HUES64 (cell line): ENCODE results near the gene ATIC.

Experiments used
- H3K27ac ChIP-seq: 2 replicates; pipeline ENCODE4 v1.7.0; 2013; ENCODE audit warnings: low read depth, low read length, inconsistent platforms
- H3K27me3 ChIP-seq: 2 replicates; pipeline ENCODE4 v1.6.1; 2013; ENCODE audit warnings: mild to moderate bottlenecking, low read length; ENCODE audit not compliant: insufficient read depth
- H3K36me3 ChIP-seq: 2 replicates; pipeline ENCODE4 v1.6.1; 2013; ENCODE audit warnings: mild to moderate bottlenecking, low read length; ENCODE audit not compliant: insufficient read depth
- H3K4me1 ChIP-seq: 2 replicates; pipeline ENCODE4 v1.6.1; 2013; ENCODE audit warnings: mild to moderate bottlenecking, low read length, moderate library complexity; ENCODE audit not compliant: insufficient read depth
- H3K4me3 ChIP-seq: 2 replicates; pipeline ENCODE4 v1.5.1; 2013; ENCODE audit warnings: mild to moderate bottlenecking, low read length, moderate library complexity
- H3K9ac ChIP-seq: 2 replicates; pipeline ENCODE4 v1.6.1; 2013; ENCODE audit warnings: mild to moderate bottlenecking, low read depth, low read length
- H3K9me3 ChIP-seq: 2 replicates; pipeline ENCODE4 v1.6.1; 2013; ENCODE audit warnings: low read depth, low read length; ENCODE audit not compliant: insufficient read depth
- WGBS: fragments of 150-250, 120-280 bp; methylation state at CpG from one replicate; pipeline ENCODE4 v1.1.7; 2013; ENCODE audit warnings: missing lambda C conversion rate; 5-methylcytosine and 5-hydroxymethylcytosine counted together

ATIC gene

DNA sequence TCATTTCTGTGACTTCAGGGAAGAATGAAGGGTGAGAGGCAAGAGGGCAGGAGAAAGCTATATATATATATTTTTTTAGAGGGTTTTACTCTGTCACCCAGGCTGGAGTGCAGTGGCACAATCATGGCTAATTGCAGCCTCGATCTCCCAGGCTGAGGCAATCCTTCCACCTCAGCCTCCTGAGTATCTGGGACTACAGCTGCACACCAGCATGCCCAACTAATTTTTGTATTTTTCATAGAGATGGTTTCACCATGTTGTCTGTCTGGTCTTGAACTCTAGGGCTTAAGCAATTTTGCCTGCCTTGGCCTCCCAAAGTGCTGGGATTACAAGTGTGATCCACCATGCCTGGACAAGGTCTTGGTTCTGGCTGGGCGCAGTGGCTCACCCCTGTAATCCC is 3.4 kb downstream of the ATIC start:
- Histone ChIP-seq H3K9ac (no peak overlapping the region), H3K4me3 (no peak overlapping the region), H3K27me3 (no peaks in the 10 kb centered on the region), H3K27ac (no peak overlapping the region), H3K9me3 (no peaks in the 10 kb centered on the region), H3K36me3 (peaks cover 74% of the 10 kb centered on the region), H3K4me1 (peaks cover 7% of the 10 kb centered on the region; the same call in 1 of the 2 replicates)
- WGBS, result 100% methylated on average over 2 of the region's 2 CpGs

DNA sequence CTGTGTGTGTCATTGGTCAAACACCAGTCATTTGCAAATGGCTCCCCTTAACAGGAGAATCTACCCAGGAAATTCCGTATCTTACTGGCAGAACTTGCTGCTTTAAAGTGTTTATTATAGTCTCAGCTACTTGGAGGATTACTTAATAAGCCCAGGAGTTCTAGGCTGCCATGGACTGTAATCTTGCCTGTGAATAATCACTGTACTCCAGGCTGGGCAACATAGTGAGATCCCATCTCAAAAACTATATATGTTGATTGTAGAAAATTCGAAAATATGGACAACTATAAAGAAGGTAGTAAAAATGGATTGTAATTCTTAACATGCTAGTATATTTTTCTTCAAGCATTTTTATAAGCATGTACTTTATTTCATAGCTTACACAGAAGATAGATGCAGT is 4.5 kb downstream of the ATIC start:
- Histone ChIP-seq H3K4me3 (no peak overlapping the region), H3K27me3 (no peaks in the 10 kb centered on the region), H3K9me3 (no peaks in the 10 kb centered on the region), H3K9ac (no peak overlapping the region), H3K4me1 (peaks cover 7% of the 10 kb centered on the region; the same call in 1 of the 2 replicates), H3K36me3 (peaks cover 84% of the 10 kb centered on the region), H3K27ac (no peak overlapping the region)
- WGBS, result 100% methylated on average over 1 of the region's 2 CpGs

DNA sequence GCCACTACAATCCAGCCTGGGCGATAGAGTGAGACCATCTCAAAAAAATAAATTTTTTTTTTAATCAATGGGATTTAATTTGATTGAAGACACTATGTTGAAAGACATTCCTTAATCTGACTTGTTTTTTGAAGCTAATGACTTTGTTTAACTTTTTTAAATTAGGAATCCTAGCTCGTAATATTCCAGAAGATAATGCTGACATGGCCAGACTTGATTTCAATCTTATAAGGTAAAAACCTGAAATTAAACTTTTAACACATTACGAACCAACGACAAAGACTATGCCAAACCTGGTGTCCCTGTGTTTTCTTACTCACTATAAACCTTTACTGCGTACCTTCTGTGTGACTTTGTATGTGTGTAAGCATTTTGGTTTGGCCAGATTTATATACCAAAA is 7.6 kb downstream of the ATIC start:
- Histone ChIP-seq H3K27ac (no peak overlapping the region), H3K36me3 (peaks cover 90% of the 10 kb centered on the region), H3K27me3 (no peaks in the 10 kb centered on the region), H3K9me3 (no peaks in the 10 kb centered on the region), H3K4me1 (no peaks in the 10 kb centered on the region), H3K4me3 (no peak overlapping the region), H3K9ac (no peak overlapping the region)
- 95% methylated on average over 4 of the region's 5 CpGs for WGBS

DNA sequence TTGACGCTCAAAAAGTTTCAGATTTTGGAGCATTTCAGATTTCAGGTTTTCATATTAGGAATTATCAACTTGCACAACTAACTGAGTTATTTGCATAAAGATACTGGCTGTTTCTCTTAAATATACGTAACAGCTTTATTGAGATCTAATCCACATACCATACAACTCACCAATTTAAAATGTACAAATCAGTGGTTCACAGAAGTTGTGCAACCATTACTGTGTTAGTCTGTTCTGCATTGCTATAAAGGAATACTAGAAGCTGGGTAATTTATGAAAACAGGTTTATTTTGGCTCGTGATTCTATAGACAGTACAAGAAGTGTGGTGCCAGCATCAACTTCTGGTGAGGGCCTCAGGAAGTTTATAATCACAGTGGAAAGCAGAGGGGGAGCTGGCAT is 8.2 kb downstream of the ATIC start:
- 94% methylated on average over 3 of the region's 3 CpGs for WGBS
- Histone ChIP-seq H3K9me3 (no peaks in the 10 kb centered on the region), H3K36me3 (peaks cover 90% of the 10 kb centered on the region), H3K9ac (no peak overlapping the region), H3K4me1 (no peaks in the 10 kb centered on the region), H3K4me3 (no peak overlapping the region), H3K27me3 (no peaks in the 10 kb centered on the region), H3K27ac (no peak overlapping the region)

DNA sequence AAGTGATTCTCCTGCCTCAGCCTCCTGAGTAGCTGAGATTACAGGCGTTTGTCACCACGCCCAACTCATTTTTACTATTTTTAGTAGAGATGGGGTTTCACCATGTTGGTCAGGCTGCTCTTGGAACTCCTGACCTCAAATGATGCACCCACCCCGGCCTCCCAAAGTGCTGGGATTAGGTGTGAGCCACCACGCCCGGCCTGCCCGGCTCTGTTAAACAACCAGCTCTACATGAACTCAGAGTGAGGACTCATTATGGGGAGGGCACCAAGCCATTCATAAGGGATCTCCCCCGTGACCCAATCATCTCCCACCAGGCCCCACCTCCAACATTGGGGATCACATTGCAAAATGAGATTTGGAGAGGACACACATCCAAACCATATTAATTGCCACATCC is 8.8 kb downstream of the ATIC start:
- H3K36me3 ChIP-seq, result peaks cover 90% of the 10 kb centered on the region
- no peaks in the 10 kb centered on the region for H3K9me3 ChIP-seq
- 95% methylated on average over 7 of the region's 7 CpGs for WGBS

DNA sequence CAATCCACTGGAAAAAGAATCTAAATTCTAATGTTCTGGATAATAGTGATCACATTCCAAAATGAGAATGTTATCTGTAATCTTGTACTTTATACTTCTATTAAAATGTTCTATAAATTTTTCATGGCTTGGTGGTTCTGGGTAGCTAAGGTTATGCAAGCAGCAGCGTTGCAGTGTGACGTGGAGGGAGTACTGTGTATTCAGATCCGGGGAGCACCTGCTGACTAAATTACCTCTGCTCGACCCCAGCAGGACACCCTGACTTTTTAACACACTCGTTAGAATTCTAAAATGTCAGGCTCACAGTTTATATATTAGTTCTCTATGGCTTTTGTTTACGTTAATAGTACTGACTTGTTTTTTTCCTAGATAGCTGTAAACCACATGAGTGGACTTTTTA is 13.0 kb downstream of the ATIC start:
- H3K27ac ChIP-seq, result no peak overlapping the region
- H3K9ac ChIP-seq, result no peak overlapping the region
- H3K4me1 ChIP-seq, result no peaks in the 10 kb centered on the region
- no peaks in the 10 kb centered on the region for H3K27me3 ChIP-seq
- no peak overlapping the region for H3K4me3 ChIP-seq
- H3K36me3 ChIP-seq, result peaks cover 89% of the 10 kb centered on the region
- no peaks in the 10 kb centered on the region for H3K9me3 ChIP-seq
- 91% methylated on average over 6 of the region's 6 CpGs for WGBS

More for the DNA sequence above, 8.8 kb downstream of the ATIC start:
- Histone ChIP-seq H3K4me3 (no peak overlapping the region), H3K27me3 (no peaks in the 10 kb centered on the region), H3K27ac (no peak overlapping the region), H3K4me1 (no peaks in the 10 kb centered on the region), H3K9ac (no peak overlapping the region)

DNA sequence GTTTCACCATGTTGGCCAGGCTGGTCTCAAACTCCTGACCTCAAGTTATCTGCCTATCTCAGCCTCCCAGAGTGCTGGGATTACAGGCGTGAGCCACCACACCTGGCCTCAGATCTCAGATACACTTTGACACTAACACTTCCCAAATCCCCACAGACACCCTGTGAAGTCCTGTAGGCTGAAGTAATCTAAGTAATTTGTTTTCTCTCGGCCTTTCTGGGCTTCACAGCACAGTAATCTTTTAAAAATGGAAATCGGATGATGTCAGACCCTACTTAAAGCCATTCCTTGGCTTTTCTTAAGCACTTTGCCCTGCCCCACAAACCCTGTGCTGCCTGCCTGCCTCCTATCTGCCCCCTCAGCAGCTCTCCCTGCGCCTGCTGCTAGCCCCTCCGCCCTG is 16.2 kb downstream of the ATIC start:
- Histone ChIP-seq H3K9ac (no peak overlapping the region; the same call in 1 of the 2 replicates), H3K9me3 (no peaks in the 10 kb centered on the region), H3K4me1 (no peaks in the 10 kb centered on the region), H3K27ac (no peak overlapping the region), H3K4me3 (no peak overlapping the region), H3K36me3 (peaks cover 94% of the 10 kb centered on the region), H3K27me3 (no peaks in the 10 kb centered on the region)
- WGBS, result 91% methylated on average over 5 of the region's 5 CpGs

DNA sequence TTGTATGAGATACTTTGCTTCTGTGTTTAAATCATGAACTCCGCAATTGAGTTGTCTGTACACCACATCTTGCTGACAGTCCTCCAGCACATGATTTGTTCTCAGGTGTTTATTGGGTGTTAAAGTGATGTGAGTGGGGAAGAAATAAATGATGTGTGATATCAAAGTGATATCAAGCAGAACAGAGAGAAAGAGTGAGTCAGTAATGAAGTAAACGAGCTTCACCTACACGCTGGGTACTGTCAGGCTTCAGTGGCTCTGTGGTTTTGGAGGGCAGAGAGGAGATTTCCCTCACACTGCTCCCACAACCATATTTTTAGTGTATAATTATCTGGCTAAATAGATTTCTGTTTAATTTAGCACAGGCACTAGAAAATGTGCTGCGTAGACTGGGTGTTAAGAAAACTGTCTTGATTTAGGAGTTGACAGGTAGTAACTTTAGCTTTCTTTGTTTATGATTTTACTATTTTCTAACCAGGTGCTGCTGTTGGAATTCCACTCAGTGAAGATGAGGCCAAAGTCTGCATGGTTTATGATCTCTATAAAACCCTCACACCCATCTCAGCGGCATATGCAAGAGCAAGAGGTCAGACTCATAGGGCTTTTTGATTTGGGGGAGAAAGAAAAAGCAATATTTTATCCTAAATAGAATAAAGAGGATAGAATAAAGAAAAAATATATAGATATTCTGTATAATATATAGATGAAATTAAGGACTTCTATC is 21.2 kb downstream of the ATIC start:
- over 99% methylated on average over 4 of the region's 5 CpGs for WGBS
- Histone ChIP-seq H3K9me3 (no peaks in the 10 kb centered on the region), H3K36me3 (peaks cover 99% of the 10 kb centered on the region)

DNA sequence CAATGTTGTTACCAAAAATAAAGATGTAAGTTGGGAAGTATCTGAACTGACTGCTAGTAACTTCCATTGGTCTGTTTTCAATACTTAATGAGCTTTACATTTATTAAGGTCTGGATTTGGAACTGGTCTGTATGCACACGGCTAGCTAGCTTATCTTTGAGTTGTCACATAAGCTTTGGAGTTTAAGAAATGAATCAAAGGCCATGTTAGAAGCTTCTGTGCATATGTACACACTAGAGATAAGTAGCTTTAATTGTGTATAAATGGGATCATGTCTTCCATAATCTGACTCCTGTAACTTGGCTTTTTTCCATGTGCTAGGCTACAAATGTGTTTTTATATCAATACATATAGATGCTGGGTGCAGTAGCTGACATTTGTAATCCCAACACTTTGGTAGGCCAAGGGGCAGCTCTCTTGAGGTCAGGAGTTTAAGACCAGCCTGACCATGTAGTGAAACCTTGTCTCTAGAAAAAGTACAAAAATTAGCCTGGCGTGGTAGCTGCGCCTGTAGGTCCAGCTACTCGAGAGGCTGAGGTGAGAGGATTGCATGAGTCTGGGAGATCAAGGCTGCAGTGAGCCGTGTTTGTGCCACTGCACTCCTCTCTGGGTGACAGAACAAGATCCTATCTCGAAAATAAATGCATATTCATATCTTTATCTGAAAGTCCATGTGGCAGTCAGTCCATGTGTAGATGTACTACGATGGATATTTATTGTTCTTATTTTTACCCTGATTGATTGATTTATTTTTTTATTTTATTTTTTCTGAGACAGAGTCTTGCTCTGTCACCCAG is 27.2 kb downstream of the ATIC start:
- Histone ChIP-seq H3K9ac (no peak overlapping the region), H3K4me1 (no peaks in the 10 kb centered on the region), H3K27ac (no peak overlapping the region), H3K27me3 (no peaks in the 10 kb centered on the region), H3K36me3 (peaks cover 98% of the 10 kb centered on the region), H3K4me3 (no peak overlapping the region), H3K9me3 (no peaks in the 10 kb centered on the region)
- WGBS, result 98% methylated on average over 7 of the region's 7 CpGs

More for the DNA sequence above, 21.2 kb downstream of the ATIC start:
- no peak overlapping the region for H3K4me3 ChIP-seq
- no peak overlapping the region for H3K9ac ChIP-seq
- H3K4me1 ChIP-seq, result no peaks in the 10 kb centered on the region
- H3K27ac ChIP-seq, result no peak overlapping the region
- no peaks in the 10 kb centered on the region for H3K27me3 ChIP-seq

DNA sequence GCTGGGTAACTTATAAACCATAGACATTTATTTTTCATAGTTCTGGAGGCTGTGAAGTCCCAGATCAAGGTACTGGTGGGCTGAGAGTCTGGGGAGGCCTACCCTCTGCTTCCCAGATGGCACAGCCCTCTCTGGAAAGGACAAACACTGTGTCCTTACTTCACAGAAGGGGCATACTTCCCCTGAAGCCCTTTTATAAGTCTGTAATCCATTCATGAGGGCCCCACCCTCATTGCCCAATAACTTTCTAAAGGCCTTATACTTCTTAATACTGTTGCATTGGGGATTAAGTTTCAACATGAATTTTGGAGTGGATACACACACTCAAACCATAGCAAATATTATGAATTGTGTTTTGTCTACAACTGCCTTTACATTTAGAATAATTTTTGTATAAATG is 36.0 kb downstream of the ATIC start:
- no peaks in the 10 kb centered on the region for H3K27me3 ChIP-seq
- H3K36me3 ChIP-seq, result peaks cover 89% of the 10 kb centered on the region
- no peak overlapping the region for H3K27ac ChIP-seq
- no peak overlapping the region for H3K9ac ChIP-seq
- no peak overlapping the region for H3K4me3 ChIP-seq
- H3K9me3 ChIP-seq, result no peaks in the 10 kb centered on the region
- no peaks in the 10 kb centered on the region for H3K4me1 ChIP-seq

DNA sequence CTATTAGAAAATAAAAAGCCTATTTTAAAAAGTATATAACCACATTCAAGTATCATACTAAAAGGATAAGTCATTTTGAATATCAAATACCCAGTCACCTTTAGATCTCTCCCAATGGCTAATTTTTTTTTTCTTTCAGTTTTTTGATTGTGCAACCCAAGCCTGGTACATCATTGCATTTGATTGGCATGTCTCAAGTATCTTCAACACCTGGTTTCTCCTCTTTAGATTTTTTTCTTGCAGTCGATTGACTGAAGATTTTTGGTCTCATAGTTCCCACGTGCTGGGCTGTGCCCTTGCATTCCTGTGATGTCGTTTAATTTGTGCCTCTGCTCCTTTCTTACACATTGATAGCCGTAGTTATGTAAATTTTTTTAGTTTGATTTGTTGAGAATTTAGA is 40.7 kb downstream of the ATIC start:
- 67% methylated on average over 3 of the region's 4 CpGs for WGBS
- Histone ChIP-seq H3K36me3 (peaks cover 42% of the 10 kb centered on the region), H3K4me3 (no peak overlapping the region), H3K9ac (no peak overlapping the region), H3K27ac (no peak overlapping the region), H3K4me1 (no peaks in the 10 kb centered on the region), H3K27me3 (no peaks in the 10 kb centered on the region), H3K9me3 (no peaks in the 10 kb centered on the region)
